NCI-H446 treated with DMSO at 0.1 percent for 48 hours (cell line): Measurements from ENCODE around the gene WTIP.
"Not testable (repeated sequence)": the region's sequence is repeated elsewhere in the genome, so short reads cannot be mapped to it uniquely, and the experiment has no call there.

ENCODE experiments used
- DNase-seq: peaks from one replicate; lab custom pipeline; 2025; lab: John Stamatoyannopoulos, UW

The WTIP gene

GRCh38 chr19:34480971-34481841 lies at the start of gene WTIP:
WTIP (plus strand) TSS chr19:34481758; CDS start chr19:34481975, 217 bp downstream.
- DNase-seq, result no peak

GRCh38 chr19:34432797-34433196 lies 48.8 kb upstream of the WTIP start:
- no peak for DNase-seq

GRCh38 chr19:34436716-34437115 lies 44.8 kb upstream of the WTIP start:
- DNase-seq, result no peak

GRCh38 chr19:34448191-34448590 lies 33.4 kb upstream of the WTIP start:
- DNase-seq, result no peak

GRCh38 chr19:34452723-34453122 lies 28.8 kb upstream of the WTIP start:
- no peak for DNase-seq

- no peak for DNase-seq
Observed at GRCh38 chr19:34454091-34454490, 27.5 kb upstream of the WTIP start.

- DNase-seq, result no peak
Observed at GRCh38 chr19:34454685-34455084, 26.9 kb upstream of the WTIP start.

- DNase-seq, result not testable (repeated sequence)
Observed at GRCh38 chr19:34455783-34456480, 25.6 kb upstream of the WTIP start.

- no peak for DNase-seq
Observed at GRCh38 chr19:34457446-34457845, 24.1 kb upstream of the WTIP start.

- no peak for DNase-seq
Observed at GRCh38 chr19:34458677-34459076, 22.9 kb upstream of the WTIP start.

- no peak for DNase-seq
Observed at GRCh38 chr19:34459614-34460013, 21.9 kb upstream of the WTIP start.

- no peak for DNase-seq
Observed at GRCh38 chr19:34461375-34462100, 20.0 kb upstream of the WTIP start.

GRCh38 chr19:34464785-34465184 lies 16.8 kb upstream of the WTIP start:
- not testable (repeated sequence) for DNase-seq

- DNase-seq, result no peak
Observed at GRCh38 chr19:34468409-34468808, 13.1 kb upstream of the WTIP start.

- not testable (repeated sequence) for DNase-seq
Observed at GRCh38 chr19:34469026-34469425, 12.5 kb upstream of the WTIP start.

- no peak for DNase-seq
Observed at GRCh38 chr19:34471906-34472700, 9.5 kb upstream of the WTIP start.

GRCh38 chr19:34474233-34474989 lies 7.1 kb upstream of the WTIP start:
- DNase-seq, result no peak

GRCh38 chr19:34475026-34475974 lies 6.3 kb upstream of the WTIP start:
- no peak for DNase-seq

GRCh38 chr19:34475975-34476594 lies 5.5 kb upstream of the WTIP start:
- DNase-seq, result no peak
